Activated CD8-positive, alpha-beta T cell treated with anti-CD3 and anti-CD28 coated beads for 36 hours (primary cell): Measurements from ENCODE around the gene NANP. TPM values are rescaled to one million over a fixed set of nuclear protein-coding genes. Genes with fewer than 3 reads are reported as not detected.

ENCODE experiments used
- ATAC-seq: fragments of 200-7000 bp; cut with Tn5 transposase; one replicate; pipeline ENCODE4 v1.10.0; 2021; ENCODE audit warnings: mild to moderate bottlenecking, moderate library complexity
- CTCF ChIA-PET: fragments of 350-600 bp; sonication (Branson Sonifier 250); formaldehyde crosslinking; loops from one replicate; lab custom pipeline; 2021; ENCODE audit warnings: antibody characterized with exemption; lab: Charles Lee
- POLR2A ChIA-PET: fragments of 350-600 bp; sonication (Branson Sonifier 250); formaldehyde crosslinking; loops from one replicate; lab custom pipeline; 2021; ENCODE audit warnings: antibody characterized with exemption; lab: Charles Lee
- DNase-seq: peaks from one replicate; pipeline ENCODE4 v3.0.0-alpha.2; 2020
- H3K27ac Mint-ChIP-seq: one replicate; pipeline ENCODE4 v1.8.0; 2021; ENCODE audit warnings: mild to moderate bottlenecking, mixed read lengths
- H3K27me3 Mint-ChIP-seq: one replicate; pipeline ENCODE4 v1.8.0; 2021; ENCODE audit warnings: mixed read lengths
- H3K36me3 Mint-ChIP-seq: one replicate; pipeline ENCODE4 v1.8.0; 2021; ENCODE audit warnings: low read depth, mixed read lengths
- H3K4me1 Mint-ChIP-seq: one replicate; pipeline ENCODE4 v1.8.0; 2021; ENCODE audit warnings: low read depth, mixed read lengths
- H3K4me3 Mint-ChIP-seq: one replicate; pipeline ENCODE4 v1.8.0; 2021; ENCODE audit warnings: mild to moderate bottlenecking, moderate library complexity, mixed read lengths
- H3K9me3 Mint-ChIP-seq: one replicate; pipeline ENCODE4 v1.8.0; 2021; ENCODE audit warnings: mixed read lengths
- intact Hi-C: fragments of 100-400 bp; cut with micrococcal nuclease; formaldehyde crosslinking; loops from one replicate; pipeline ENCODE4 v1.10.0; 2022
- total RNA-seq, 2 experiments: library from RNA; stranded (reverse); gene quantifications; one replicate each; pipeline ENCODE4 v1.2.3, GENCODE V29; 2021
- TF ChIP-seq, protein P1 (sequence below): fragments of 200-600 bp; IDR thresholded peaks from one replicate; pipeline ENCODE4 v1.8.0; 2022; ENCODE audit warnings: antibody characterized with exemption, mild to moderate bottlenecking

Gene NANP, protein sequence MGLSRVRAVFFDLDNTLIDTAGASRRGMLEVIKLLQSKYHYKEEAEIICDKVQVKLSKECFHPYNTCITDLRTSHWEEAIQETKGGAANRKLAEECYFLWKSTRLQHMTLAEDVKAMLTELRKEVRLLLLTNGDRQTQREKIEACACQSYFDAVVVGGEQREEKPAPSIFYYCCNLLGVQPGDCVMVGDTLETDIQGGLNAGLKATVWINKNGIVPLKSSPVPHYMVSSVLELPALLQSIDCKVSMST
- total RNA-seq: 1 to 10 TPM; 7.6 to 8.0 TPM

DNA sequence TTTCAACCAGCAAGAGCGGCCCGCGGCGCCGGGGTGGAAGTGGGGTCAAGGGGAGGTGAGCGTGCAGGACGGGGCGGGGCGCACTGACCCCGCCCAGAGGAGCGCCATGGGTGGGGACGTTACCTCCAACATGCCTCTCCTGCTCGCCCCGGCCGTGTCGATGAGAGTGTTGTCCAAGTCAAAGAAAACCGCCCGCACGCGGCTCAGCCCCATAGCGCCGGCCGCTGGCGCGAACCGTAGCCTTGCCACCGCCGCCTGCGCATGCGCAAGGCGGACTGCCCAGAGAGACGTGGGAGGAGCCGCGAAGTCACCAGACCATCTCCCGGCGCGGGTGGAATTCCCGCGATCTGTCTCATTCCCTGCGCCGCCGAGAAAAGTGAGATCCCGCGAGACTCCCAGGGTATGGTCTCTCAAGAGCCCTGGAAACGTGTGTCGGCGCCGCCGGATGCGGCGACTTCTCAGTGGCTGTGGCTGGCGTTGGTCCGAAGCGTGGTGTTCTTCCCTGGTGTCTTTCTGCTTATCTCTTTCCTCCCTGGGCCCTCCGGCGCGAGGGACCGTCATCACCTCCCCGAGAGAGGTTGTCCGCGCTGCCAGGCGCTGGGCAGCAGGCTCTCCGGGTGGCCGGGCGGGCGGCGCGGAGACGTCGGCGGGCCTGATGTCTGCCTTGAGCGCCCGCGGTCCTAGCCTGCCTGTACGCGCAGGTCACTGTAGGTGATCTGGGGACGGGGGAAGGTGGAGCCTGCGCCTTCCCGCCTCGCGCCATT, at the start of gene NANP:
Gene NANP (minus strand): TSS at position 279 of the 764 bp plus-strand sequence. CDS start 66 bp downstream, at position 213.
- intact Hi-C loops: loop anchor here (5.0 kb wide), 2 partner anchors 37 to 73 kb away; partner anchors contain the start of genes NINL and ZNF337
- DNase-seq: peak; percentile 96
- CTCF ChIA-PET: no interaction called here
- H3K27me3 Mint-ChIP-seq: no peaks in the 10 kb centered on the region
- H3K4me1 Mint-ChIP-seq: peaks cover 16% of the 10 kb centered on the region
- H3K36me3 Mint-ChIP-seq: peaks cover 33% of the 10 kb centered on the region
- peaks cover 10% of the 10 kb centered on the region for H3K9me3 Mint-ChIP-seq
- H3K4me3 Mint-ChIP-seq: peak within 1 kb of the TSS; percentile 84
- TF ChIP-seq, protein P1, sequence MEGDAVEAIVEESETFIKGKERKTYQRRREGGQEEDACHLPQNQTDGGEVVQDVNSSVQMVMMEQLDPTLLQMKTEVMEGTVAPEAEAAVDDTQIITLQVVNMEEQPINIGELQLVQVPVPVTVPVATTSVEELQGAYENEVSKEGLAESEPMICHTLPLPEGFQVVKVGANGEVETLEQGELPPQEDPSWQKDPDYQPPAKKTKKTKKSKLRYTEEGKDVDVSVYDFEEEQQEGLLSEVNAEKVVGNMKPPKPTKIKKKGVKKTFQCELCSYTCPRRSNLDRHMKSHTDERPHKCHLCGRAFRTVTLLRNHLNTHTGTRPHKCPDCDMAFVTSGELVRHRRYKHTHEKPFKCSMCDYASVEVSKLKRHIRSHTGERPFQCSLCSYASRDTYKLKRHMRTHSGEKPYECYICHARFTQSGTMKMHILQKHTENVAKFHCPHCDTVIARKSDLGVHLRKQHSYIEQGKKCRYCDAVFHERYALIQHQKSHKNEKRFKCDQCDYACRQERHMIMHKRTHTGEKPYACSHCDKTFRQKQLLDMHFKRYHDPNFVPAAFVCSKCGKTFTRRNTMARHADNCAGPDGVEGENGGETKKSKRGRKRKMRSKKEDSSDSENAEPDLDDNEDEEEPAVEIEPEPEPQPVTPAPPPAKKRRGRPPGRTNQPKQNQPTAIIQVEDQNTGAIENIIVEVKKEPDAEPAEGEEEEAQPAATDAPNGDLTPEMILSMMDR: no peak
- POLR2A ChIA-PET: no interaction called here
- peak within 1 kb of the TSS; percentile 95 for H3K27ac Mint-ChIP-seq
- peak; percentile 85 for ATAC-seq

DNA sequence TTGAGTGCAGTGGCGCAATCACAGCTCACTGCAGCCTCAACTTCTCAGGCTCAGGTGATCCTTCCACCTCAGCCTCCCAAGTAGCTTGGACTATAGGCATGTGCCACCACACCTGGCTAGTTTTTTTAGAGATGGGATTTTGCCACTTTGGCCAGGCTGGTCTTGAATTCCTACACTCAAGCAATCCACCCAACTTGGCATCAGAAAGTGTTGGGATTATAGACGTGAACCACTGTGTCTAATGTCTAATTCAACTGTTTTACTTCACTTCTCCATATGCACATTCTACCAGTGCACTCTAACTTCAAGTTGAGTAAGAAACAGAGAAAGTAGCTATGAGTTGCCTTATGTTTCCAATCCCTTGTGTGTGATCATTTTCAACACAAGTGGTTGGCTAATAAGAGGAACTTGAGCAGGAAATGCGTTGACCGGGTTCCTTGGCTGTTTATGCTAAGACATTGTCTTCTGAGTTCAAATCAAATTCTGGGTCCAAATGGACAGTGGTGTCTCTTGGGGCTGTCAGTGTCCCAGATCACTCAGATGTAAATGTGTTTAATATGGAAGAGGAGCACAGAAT, 48.9 kb upstream of the NANP start:
- CTCF ChIA-PET: no interaction called here
- Mint-ChIP-seq H3K27me3 (no peaks in the 10 kb centered on the region), H3K36me3 (peaks cover 55% of the 10 kb centered on the region), H3K4me1 (peaks cover 4% of the 10 kb centered on the region), H3K27ac (no peak overlapping the region), H3K4me3 (no peak overlapping the region), H3K9me3 (no peaks in the 10 kb centered on the region)
- no peak for ATAC-seq
- DNase-seq: no peak
- TF ChIP-seq, protein P1: no peak
- intact Hi-C loops: no loop called here
- POLR2A ChIA-PET: no interaction called here

DNA sequence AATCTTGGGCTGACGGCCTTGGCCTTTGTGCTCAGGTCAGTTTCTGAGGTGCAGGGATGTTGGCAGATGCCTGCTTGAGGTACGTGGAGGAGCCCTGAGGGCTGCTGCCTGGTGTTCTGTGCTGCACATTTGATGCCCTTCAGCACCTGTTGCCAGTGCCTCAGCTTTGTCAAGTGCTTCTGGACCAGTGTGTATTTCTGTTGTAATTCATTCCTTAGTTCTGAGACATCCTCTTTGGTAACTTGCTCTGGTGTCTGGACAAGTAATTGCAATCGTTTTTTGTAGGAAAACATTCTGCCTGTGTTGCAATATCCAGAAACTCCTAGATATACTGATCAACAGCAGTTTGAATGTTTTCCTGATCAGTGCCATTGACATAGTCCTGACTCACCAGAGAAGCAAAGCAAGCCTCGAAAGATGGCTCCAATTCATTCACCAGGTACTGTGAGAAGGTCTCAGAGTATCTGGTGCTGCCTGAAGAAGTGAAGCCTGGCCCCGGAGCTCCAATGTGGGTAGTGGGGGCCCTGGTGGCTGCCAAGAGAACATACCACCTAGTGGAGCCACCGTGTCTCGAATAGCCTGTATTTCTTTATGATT, 46.1 kb upstream of the NANP start:
- H3K4me1 Mint-ChIP-seq: peaks cover 2% of the 10 kb centered on the region
- no peak for ATAC-seq
- H3K36me3 Mint-ChIP-seq: peaks cover 26% of the 10 kb centered on the region
- H3K4me3 Mint-ChIP-seq: no peak overlapping the region
- ChIA-PET CTCF (no interaction called here), POLR2A (no interaction called here)
- intact Hi-C loops: loop anchor here (10.0 kb wide), 1 partner anchor 85 kb away; the partner anchor contains the start of gene NINL
- H3K9me3 Mint-ChIP-seq: no peaks in the 10 kb centered on the region
- no peak for DNase-seq
- H3K27me3 Mint-ChIP-seq: no peaks in the 10 kb centered on the region
- H3K27ac Mint-ChIP-seq: no peak overlapping the region
- TF ChIP-seq, protein P1: no peak

DNA sequence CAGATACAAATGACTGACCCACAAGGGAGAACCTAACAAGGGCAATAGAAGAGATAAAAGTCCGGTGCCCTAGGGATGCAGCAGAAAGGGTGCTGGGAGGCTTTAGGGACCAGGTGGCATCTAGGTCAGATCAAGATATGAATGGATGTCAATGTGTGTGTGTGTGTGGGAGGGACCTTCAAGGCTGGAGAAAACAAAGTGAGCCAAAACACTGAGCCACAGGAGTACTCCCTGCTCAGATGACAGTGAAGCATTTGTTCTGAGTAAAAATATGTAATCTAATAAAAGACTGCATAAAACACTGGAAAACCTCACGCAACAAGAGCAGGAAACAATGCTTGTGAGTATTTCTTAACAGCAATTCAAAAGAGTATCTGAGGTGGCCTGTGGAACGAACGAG, 44.6 kb upstream of the NANP start:
- DNase-seq (no peak), ATAC-seq (no peak)
- H3K36me3 Mint-ChIP-seq: peaks cover 12% of the 10 kb centered on the region
- H3K27me3 Mint-ChIP-seq: no peaks in the 10 kb centered on the region
- TF ChIP-seq, protein P1: no peak
- H3K9me3 Mint-ChIP-seq: no peaks in the 10 kb centered on the region
- intact Hi-C loops: loop anchor here (10.0 kb wide), 1 partner anchor 84 kb away; the partner anchor contains the start of gene NINL
- no peak overlapping the region for H3K4me3 Mint-ChIP-seq
- POLR2A ChIA-PET: no interaction called here
- CTCF ChIA-PET: no interaction called here
- peaks cover 2% of the 10 kb centered on the region for H3K4me1 Mint-ChIP-seq
- H3K27ac Mint-ChIP-seq: no peak overlapping the region
